Measurements from ENCODE around the gene LEFTY1.

GRCh38 chr1:225851805-225852204 is 37.1 kb downstream of the LEFTY1 start:
- no peak for TF ChIP-seq CTCF (conservative IDR thresholded peaks at IDR 0.05 in 1 of 2, IDR thresholded peaks at IDR 0.05 in 1 of 2; ENCODE audit: low read depth in 1 of 2, low read length in 2 of 2)
- no peak for TF ChIP-seq EZH2 (IDR thresholded peaks at IDR 0.05; ENCODE audit: low read length, missing control alignments)
